OCI-LY1 (cell line): ENCODE data around the gene C2.

Experiments used
- H2AFZ ChIP-seq: fragments of 200-600 bp; sonication (generic), shearing (Covaris generic); 2 replicates; pipeline ENCODE4 v1.6.0; 2014; ENCODE audit warnings: antibody characterized with exemption, mild to moderate bottlenecking, low read length
- H3F3A ChIP-seq: fragments of 200-600 bp; sonication (generic), shearing (Covaris generic); 2 replicates; pipeline ENCODE4 v1.6.0; 2014; ENCODE audit warnings: mild to moderate bottlenecking, antibody characterized with exemption, low read length, moderate library complexity; ENCODE audit not compliant: insufficient read depth
- H3K27ac ChIP-seq: fragments of 200-600 bp; sonication (generic); 2 replicates; pipeline ENCODE4 v1.5.1; 2014; ENCODE audit warnings: low read length, mixed run types, mild to moderate bottlenecking, low read depth; ENCODE audit not compliant: poor library complexity, severe bottlenecking
- H3K27me3 ChIP-seq: fragments of 200-600 bp; sonication (generic); 2 replicates; pipeline ENCODE4 v1.6.0; 2014; ENCODE audit warnings: antibody characterized with exemption, mild to moderate bottlenecking, low read length, moderate library complexity; ENCODE audit not compliant: insufficient read depth
- H3K36me3 ChIP-seq: fragments of 200-600 bp; sonication (generic); 2 replicates; pipeline ENCODE4 v1.6.1; 2014; ENCODE audit warnings: mild to moderate bottlenecking, antibody characterized with exemption, low read length, moderate library complexity, mixed read lengths; ENCODE audit not compliant: insufficient read depth
- H3K4me1 ChIP-seq: fragments of 200-600 bp; sonication (generic); 2 replicates; pipeline ENCODE4 v1.5.1; 2014; ENCODE audit warnings: mild to moderate bottlenecking, low read length, moderate library complexity; ENCODE audit not compliant: insufficient read depth, severe bottlenecking
- H3K4me2 ChIP-seq: fragments of 200-600 bp; sonication (generic), shearing (Covaris generic); 2 replicates; pipeline ENCODE4 v1.6.1; 2014; ENCODE audit warnings: low read length
- H3K4me3 ChIP-seq: fragments of 200-600 bp; sonication (generic); 2 replicates; pipeline ENCODE4 v1.5.1; 2014; ENCODE audit warnings: low read length, low read depth, mild to moderate bottlenecking, mixed read lengths; ENCODE audit not compliant: poor library complexity, severe bottlenecking
- H3K79me2 ChIP-seq: fragments of 200-600 bp; shearing (Covaris generic); 2 replicates; pipeline ENCODE4 v1.6.1; 2016; ENCODE audit warnings: mixed run types, low read length, mixed read lengths; ENCODE audit not compliant: insufficient read depth
- H3K9ac ChIP-seq: fragments of 200-600 bp; sonication (generic), shearing (Covaris generic); 2 replicates; pipeline ENCODE4 v1.6.1; 2014; ENCODE audit warnings: mild to moderate bottlenecking, low read length, mixed read lengths
- H3K9me2 ChIP-seq: fragments of 200-600 bp; sonication (generic), shearing (Covaris generic); 2 replicates; pipeline ENCODE4 v1.6.1; 2014; ENCODE audit warnings: low read depth, mild to moderate bottlenecking, low read length, mixed read lengths
- H3K9me3 ChIP-seq: fragments of 200-600 bp; shearing (Covaris generic); 2 replicates; pipeline ENCODE4 v1.6.1; 2014; ENCODE audit warnings: low read length, mixed read lengths
- H4K20me1 ChIP-seq: fragments of 200-600 bp; sonication (generic), shearing (Covaris generic); 2 replicates; pipeline ENCODE4 v1.6.0; 2016; ENCODE audit warnings: mild to moderate bottlenecking, low read length; ENCODE audit not compliant: insufficient read depth
- EZH2 ChIP-seq: fragments of 200-600 bp; sonication (generic), shearing (Covaris generic); IDR thresholded peaks from 2 replicates; pipeline ENCODE4 v1.8.0; 2017; ENCODE audit warnings: borderline replicate concordance, mixed run types, mild to moderate bottlenecking, antibody characterized with exemption, low read length, moderate library complexity, mixed read lengths
- TF ChIP-seq, protein P1 (sequence below): fragments of 200-600 bp; sonication (generic), shearing (Covaris generic); IDR thresholded peaks from 2 replicates; pipeline ENCODE4 v1.5.1; 2017; ENCODE audit warnings: mild to moderate bottlenecking, antibody characterized with exemption, low read length, moderate library complexity, mixed read lengths

The C2 gene

GRCh38 chr6:31888276-31889258, 39.0 kb upstream of the C2 start:
- Histone ChIP-seq H3K27ac (no peak overlapping the region), H3K9me2 (no peaks in the 10 kb centered on the region), H3K4me1 (no peaks in the 10 kb centered on the region), H3K4me2 (no peak overlapping the region), H4K20me1 (no peaks in the 10 kb centered on the region), H3K9me3 (no peaks in the 10 kb centered on the region), H3K4me3 (no peak overlapping the region), H2AFZ (no peak overlapping the region), H3K36me3 (peaks cover 85% of the 10 kb centered on the region), H3K27me3 (no peaks in the 10 kb centered on the region), H3K9ac (no peak overlapping the region), H3K79me2 (no peaks in the 10 kb centered on the region), H3F3A (no peaks in the 10 kb centered on the region)
- no peak for TF ChIP-seq EZH2
- TF ChIP-seq, protein P1, sequence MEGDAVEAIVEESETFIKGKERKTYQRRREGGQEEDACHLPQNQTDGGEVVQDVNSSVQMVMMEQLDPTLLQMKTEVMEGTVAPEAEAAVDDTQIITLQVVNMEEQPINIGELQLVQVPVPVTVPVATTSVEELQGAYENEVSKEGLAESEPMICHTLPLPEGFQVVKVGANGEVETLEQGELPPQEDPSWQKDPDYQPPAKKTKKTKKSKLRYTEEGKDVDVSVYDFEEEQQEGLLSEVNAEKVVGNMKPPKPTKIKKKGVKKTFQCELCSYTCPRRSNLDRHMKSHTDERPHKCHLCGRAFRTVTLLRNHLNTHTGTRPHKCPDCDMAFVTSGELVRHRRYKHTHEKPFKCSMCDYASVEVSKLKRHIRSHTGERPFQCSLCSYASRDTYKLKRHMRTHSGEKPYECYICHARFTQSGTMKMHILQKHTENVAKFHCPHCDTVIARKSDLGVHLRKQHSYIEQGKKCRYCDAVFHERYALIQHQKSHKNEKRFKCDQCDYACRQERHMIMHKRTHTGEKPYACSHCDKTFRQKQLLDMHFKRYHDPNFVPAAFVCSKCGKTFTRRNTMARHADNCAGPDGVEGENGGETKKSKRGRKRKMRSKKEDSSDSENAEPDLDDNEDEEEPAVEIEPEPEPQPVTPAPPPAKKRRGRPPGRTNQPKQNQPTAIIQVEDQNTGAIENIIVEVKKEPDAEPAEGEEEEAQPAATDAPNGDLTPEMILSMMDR = peak; percentile 91

DNA sequence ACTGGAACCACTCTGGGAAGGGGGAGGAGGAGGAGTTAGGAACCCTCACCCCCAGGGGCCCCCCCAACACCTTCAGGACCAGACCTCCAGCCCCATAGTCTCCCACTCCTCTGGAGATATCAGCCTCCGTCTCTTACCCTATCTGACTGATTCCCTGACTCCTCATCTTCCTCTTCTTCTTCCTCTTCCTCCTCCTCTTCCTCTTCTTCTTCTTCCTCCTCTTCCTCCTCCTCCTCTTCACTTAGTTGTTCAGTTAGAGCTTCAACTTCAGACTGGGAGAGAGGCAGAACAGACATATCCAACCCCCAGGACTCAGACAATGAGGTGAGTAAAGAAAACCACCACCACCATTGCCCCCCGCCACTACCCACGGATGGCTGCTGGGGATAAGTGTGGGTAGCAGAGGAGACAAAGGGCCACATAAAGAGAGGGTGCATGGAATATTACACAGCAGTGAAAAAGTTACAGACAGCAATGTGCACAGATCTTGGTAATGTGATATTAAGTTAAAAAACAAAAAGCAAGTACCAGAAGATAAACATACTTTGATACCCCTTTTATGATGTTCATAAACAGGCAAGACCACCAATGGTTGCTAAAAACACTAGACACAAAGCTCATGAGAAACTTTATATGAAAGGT, 38.1 kb upstream of the C2 start:
- Histone ChIP-seq H3K79me2 (no peaks in the 10 kb centered on the region), H3K36me3 (peaks cover 77% of the 10 kb centered on the region), H3K4me1 (no peaks in the 10 kb centered on the region), H3K27ac (no peak overlapping the region), H3K27me3 (no peaks in the 10 kb centered on the region), H4K20me1 (no peaks in the 10 kb centered on the region), H3K9me2 (no peaks in the 10 kb centered on the region), H2AFZ (no peak overlapping the region), H3K4me2 (no peak overlapping the region), H3K4me3 (no peak overlapping the region), H3F3A (no peaks in the 10 kb centered on the region), H3K9me3 (no peaks in the 10 kb centered on the region), H3K9ac (no peak overlapping the region)
- TF ChIP-seq, protein P1 = no peak
- no peak for TF ChIP-seq EZH2

DNA sequence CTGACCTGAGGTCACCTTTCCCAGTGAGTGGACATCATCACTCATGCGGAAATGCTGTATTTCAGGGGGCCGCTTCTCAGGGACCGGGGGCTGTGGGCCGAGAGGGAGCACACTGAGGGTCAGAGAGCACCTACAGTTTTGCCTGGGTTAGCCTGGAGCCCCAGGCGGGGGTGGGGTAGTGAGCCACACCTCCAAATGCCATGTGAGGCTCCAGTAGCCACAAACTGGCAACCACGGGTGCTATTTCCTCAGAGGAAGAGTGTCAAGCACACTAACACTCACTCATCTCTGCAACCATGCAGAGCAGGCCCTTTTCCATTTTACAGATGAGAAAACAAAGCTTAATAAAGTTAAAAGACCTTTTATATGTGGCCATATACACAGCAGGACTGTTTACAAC, 34.7 kb upstream of the C2 start:
- no peaks in the 10 kb centered on the region for H3F3A ChIP-seq
- H2AFZ ChIP-seq = no peak overlapping the region
- no peak overlapping the region for H3K9ac ChIP-seq
- no peak overlapping the region for H3K4me3 ChIP-seq
- no peaks in the 10 kb centered on the region for H3K9me3 ChIP-seq
- no peak overlapping the region for H3K27ac ChIP-seq
- H3K9me2 ChIP-seq = no peaks in the 10 kb centered on the region
- no peaks in the 10 kb centered on the region for H4K20me1 ChIP-seq
- no peak overlapping the region for H3K4me2 ChIP-seq
- no peaks in the 10 kb centered on the region for H3K27me3 ChIP-seq
- H3K36me3 ChIP-seq = peaks cover 64% of the 10 kb centered on the region
- no peaks in the 10 kb centered on the region for H3K79me2 ChIP-seq
- no peak for TF ChIP-seq EZH2
- TF ChIP-seq, protein P1 = no peak
- H3K4me1 ChIP-seq = peaks cover 11% of the 10 kb centered on the region
